Stomach (tissue), 4 donors: ENCODE data around the gene PRKCA.

Source experiments
- CTCF ChIP-seq, 7 experiments: fragments of 450-650 bp in 4 of 7; fragments of 200-600 bp in 3 of 7; sonication (generic) in 3 of 7; IDR thresholded peaks; one replicate each; pipeline ENCODE4 v1.5.1; 2016 to 2019; ENCODE audit warnings: antibody characterized with exemption in 7 of 7, control low read depth in 2 of 7, mild to moderate bottlenecking in 1 of 7
- EP300 ChIP-seq: sonication (generic); formaldehyde crosslinking; IDR thresholded peaks from one replicate; pipeline ENCODE4 v1.6.1; 2017; ENCODE audit warnings: antibody characterized with exemption
- POLR2A ChIP-seq, 4 donors: fragments of 450-650 bp; IDR thresholded peaks; one replicate each; pipeline ENCODE4 v1.6.1; 2016; ENCODE audit warnings: antibody characterized with exemption in 4 of 4, control low read depth in 2 of 4, mild to moderate bottlenecking in 1 of 4, moderate library complexity in 1 of 4
- POLR2AphosphoS5 ChIP-seq, 3 donors: sonication (generic); formaldehyde crosslinking; IDR thresholded peaks; one replicate each; pipeline ENCODE4 v1.6.1; 2016; ENCODE audit warnings: antibody characterized with exemption in 3 of 3

- TF ChIP-seq POLR2A (IDR thresholded peaks at IDR 0.05): no peak
- TF ChIP-seq CTCF (IDR thresholded peaks at IDR 0.05): no peak
- no peak for TF ChIP-seq POLR2AphosphoS5 (IDR thresholded peaks at IDR 0.05)
- no peak for TF ChIP-seq EP300
Observed at GRCh38 chr17:66841744-66842143, 539.3 kb downstream of the PRKCA start.
